SKM-1 (cell line): ENCODE data around the gene GNB1.
"Not testable (repeated sequence)": the region's sequence is repeated elsewhere in the genome, so short reads cannot be mapped to it uniquely, and the experiment has no call there.

ENCODE experiments used
- DNase-seq: peaks from one replicate; lab custom pipeline; 2025; ENCODE audit not compliant: unreplicated experiment; lab: John Stamatoyannopoulos, UW

The GNB1 gene

GRCh38 chr1:1890506-1891348, at the start of gene GNB1:
Gene GNB1, minus strand, starts transcription at chr1:1891087. Its CDS starts 65,634 bp downstream, at chr1:1825453.
- peak; percentile 36 for DNase-seq

- no peak for DNase-seq
Measured at GRCh38 chr1:1940123-1940425, 49.2 kb upstream of the GNB1 start.

GRCh38 chr1:1939296-1940122, 48.6 kb upstream of the GNB1 start:
- no peak for DNase-seq

- no peak for DNase-seq
Measured at GRCh38 chr1:1938613-1939295, 47.9 kb upstream of the GNB1 start.

- no peak for DNase-seq
Measured at GRCh38 chr1:1938276-1938573, 47.3 kb upstream of the GNB1 start.

GRCh38 chr1:1937549-1938275, 46.8 kb upstream of the GNB1 start:
- DNase-seq, result no peak

- DNase-seq, result no peak
Measured at GRCh38 chr1:1937061-1937460, 46.2 kb upstream of the GNB1 start.

- not testable (repeated sequence) for DNase-seq
Measured at GRCh38 chr1:1934848-1935247, 44.0 kb upstream of the GNB1 start.

GRCh38 chr1:1929639-1930545, 39.0 kb upstream of the GNB1 start:
- DNase-seq, result no peak

GRCh38 chr1:1929102-1929638, 38.3 kb upstream of the GNB1 start:
- DNase-seq, result no peak

- no peak for DNase-seq
Measured at GRCh38 chr1:1928231-1929101, 37.6 kb upstream of the GNB1 start.

GRCh38 chr1:1927751-1928150, 36.9 kb upstream of the GNB1 start:
- DNase-seq, result no peak

- no peak for DNase-seq
Measured at GRCh38 chr1:1926886-1927660, 36.2 kb upstream of the GNB1 start.

GRCh38 chr1:1926346-1926811, 35.5 kb upstream of the GNB1 start:
- no peak for DNase-seq

- DNase-seq, result no peak
Measured at GRCh38 chr1:1925437-1926345, 34.8 kb upstream of the GNB1 start.

- no peak for DNase-seq
Measured at GRCh38 chr1:1924849-1925248, 34.0 kb upstream of the GNB1 start.

- DNase-seq, result no peak
Measured at GRCh38 chr1:1924386-1924785, 33.5 kb upstream of the GNB1 start.
